ENCODE measurements around the gene TXNDC2. TPM values are rescaled to one million over a fixed set of nuclear protein-coding genes. Genes with fewer than 3 reads are reported as not detected.
"Not testable (repeated sequence)": the region's sequence is repeated elsewhere in the genome, so short reads cannot be mapped to it uniquely, and the experiment has no call there.

TXNDC2 gene
- total and polyA plus RNA-seq, 5 donors from 2014 or later, result not detected

DNA sequence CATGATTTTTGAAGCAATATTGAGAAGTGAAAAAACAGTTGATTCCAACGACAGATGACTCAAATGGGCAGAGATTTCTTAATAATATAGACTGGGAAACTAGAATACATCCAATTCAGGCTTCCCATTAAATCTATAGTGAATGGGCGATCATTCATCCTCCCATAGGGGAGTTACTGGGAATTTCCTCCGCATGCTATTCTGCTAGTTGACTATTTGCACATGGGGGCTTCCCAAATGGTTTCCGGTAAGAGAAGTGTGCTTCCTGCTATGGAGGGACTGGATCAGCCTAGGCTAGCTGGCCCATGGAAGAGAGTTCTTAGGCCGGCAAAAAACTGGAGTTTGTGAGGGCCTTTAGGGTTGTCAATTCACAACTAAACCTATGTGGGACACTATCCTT, 25.5 kb downstream of the TXNDC2 start:
- Mint-ChIP-seq H3K4me3 (no peak overlapping the region), H3K9me3 (peaks cover 0 to 4% (median 0%) of the 10 kb centered on the region in 7 donors)
- H3K4me1 ChIP-seq (ENCODE audit: control insufficient read depth, insufficient read depth, low read length, poor library complexity, severe bottlenecking), result peaks cover 18% of the 10 kb centered on the region

DNA sequence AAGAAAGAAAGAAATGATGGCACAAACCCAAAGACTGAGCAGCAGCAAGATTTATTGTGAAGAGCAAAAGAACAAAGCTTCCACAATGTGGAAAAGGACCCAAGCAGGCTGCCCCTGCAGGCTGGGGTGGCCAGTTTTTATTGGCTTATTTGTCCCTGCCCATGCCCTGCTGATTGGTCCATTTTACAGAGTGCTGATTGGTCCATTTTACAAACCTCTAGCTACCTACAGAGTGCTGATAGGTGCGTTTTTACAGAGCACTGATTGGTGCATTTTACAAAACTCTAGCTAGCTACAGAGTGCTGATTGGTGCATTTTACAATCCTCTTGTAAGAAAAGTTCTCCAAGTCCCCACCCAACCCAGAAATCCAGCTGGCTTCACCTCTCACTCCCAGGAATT, 26.5 kb downstream of the TXNDC2 start:
- H3K27ac Mint-ChIP-seq; ATAC-seq (ENCODE audit: low read depth in 2 of 2); H3K9me3 Mint-ChIP-seq; H3K4me3 ChIP-seq (ENCODE audit: low read depth, low read length); H3K36me3 Mint-ChIP-seq; DNase-seq; H3K36me3 ChIP-seq (ENCODE audit: control insufficient read depth, insufficient read depth, low read length); H3K9me3 ChIP-seq (ENCODE audit: control insufficient read depth in 2 of 2, low read length in 2 of 2); H3K27ac ChIP-seq (ENCODE audit: insufficient read depth, low read length, poor library complexity, severe bottlenecking): not testable (repeated sequence)
- Histone ChIP-seq H3K4me1 (ENCODE audit: control insufficient read depth, insufficient read depth, low read length, poor library complexity, severe bottlenecking) (peaks cover 28% of the 10 kb centered on the region), H3K27me3 (ENCODE audit: control insufficient read depth, insufficient read depth, low read length) (peaks cover 16% of the 10 kb centered on the region)
- Mint-ChIP-seq H3K4me1 (peaks cover 22 to 31% (median 27%) of the 10 kb centered on the region in 4 donors), H3K27me3 (peaks cover 26% of the 10 kb centered on the region), H3K4me3 (peak overlapping the region in 1 of 4 donors; percentile 95)

More for the DNA sequence above, 25.5 kb downstream of the TXNDC2 start:
- no peaks in the 10 kb centered on the region for H3K9me3 ChIP-seq (ENCODE audit: control insufficient read depth in 2 of 2, low read length in 2 of 2)
- no peak overlapping the region for H3K27ac ChIP-seq (ENCODE audit: insufficient read depth, low read length, poor library complexity, severe bottlenecking)
- H3K27me3 ChIP-seq (ENCODE audit: control insufficient read depth, insufficient read depth, low read length), result peaks cover 20% of the 10 kb centered on the region
- H3K36me3 ChIP-seq (ENCODE audit: control insufficient read depth, insufficient read depth, low read length), result no peaks in the 10 kb centered on the region
- H3K4me3 ChIP-seq (ENCODE audit: low read depth, low read length), result no peak overlapping the region
- DNase-seq (no peak), ATAC-seq (ENCODE audit: low read depth in 2 of 2) (no peak)
- Mint-ChIP-seq H3K27me3 (peaks cover 33% of the 10 kb centered on the region), H3K36me3 (no peaks in the 10 kb centered on the region), H3K27ac (no peak overlapping the region), H3K4me1 (peaks cover 17 to 24% (median 22%) of the 10 kb centered on the region in 4 donors)

DNA sequence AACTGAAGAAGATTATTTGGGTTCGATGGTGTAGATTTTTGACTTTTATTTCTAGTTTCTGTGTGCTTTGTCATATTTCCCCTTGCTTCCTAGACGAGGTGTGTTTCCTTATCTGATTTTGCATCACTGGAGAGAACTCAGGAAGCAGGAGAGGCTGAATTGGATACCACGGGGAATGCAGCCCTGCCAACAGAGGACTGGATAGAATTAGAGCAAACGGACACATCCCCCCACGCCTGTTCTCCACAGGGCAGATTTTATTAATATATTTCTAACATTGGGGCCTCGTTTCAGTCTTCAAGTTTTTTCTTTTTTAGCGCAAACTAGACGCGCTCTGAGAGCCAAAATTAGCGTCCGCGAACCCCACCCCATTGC, 27.4 kb downstream of the TXNDC2 start:
- Histone ChIP-seq H3K36me3 (ENCODE audit: control insufficient read depth, insufficient read depth, low read length) (no peaks in the 10 kb centered on the region), H3K9me3 (ENCODE audit: control insufficient read depth in 2 of 2, low read length in 2 of 2) (no peaks in the 10 kb centered on the region), H3K27ac (ENCODE audit: insufficient read depth, low read length, poor library complexity, severe bottlenecking) (peak overlapping the region; percentile 94), H3K27me3 (ENCODE audit: control insufficient read depth, insufficient read depth, low read length) (peaks cover 10% of the 10 kb centered on the region), H3K4me3 (ENCODE audit: low read depth, low read length) (peak overlapping the region; percentile 88), H3K4me1 (ENCODE audit: control insufficient read depth, insufficient read depth, low read length, poor library complexity, severe bottlenecking) (peaks cover 37% of the 10 kb centered on the region)
- H3K27ac Mint-ChIP-seq, result peak overlapping the region in 2 of 3 donors; percentile 93 to 95
- H3K9me3 Mint-ChIP-seq, result peaks cover 0 to 1% (median 0%) of the 10 kb centered on the region in 7 donors
- H3K27me3 Mint-ChIP-seq, result peaks cover 17% of the 10 kb centered on the region
- no peaks in the 10 kb centered on the region for H3K36me3 Mint-ChIP-seq
- ATAC-seq (ENCODE audit: low read depth in 2 of 2) (no peak), DNase-seq (no peak)
- H3K4me1 Mint-ChIP-seq, result peaks cover 22 to 31% (median 27%) of the 10 kb centered on the region in 4 donors
- H3K4me3 Mint-ChIP-seq, result peak overlapping the region; percentile 92 to 98 (median 94)

DNA sequence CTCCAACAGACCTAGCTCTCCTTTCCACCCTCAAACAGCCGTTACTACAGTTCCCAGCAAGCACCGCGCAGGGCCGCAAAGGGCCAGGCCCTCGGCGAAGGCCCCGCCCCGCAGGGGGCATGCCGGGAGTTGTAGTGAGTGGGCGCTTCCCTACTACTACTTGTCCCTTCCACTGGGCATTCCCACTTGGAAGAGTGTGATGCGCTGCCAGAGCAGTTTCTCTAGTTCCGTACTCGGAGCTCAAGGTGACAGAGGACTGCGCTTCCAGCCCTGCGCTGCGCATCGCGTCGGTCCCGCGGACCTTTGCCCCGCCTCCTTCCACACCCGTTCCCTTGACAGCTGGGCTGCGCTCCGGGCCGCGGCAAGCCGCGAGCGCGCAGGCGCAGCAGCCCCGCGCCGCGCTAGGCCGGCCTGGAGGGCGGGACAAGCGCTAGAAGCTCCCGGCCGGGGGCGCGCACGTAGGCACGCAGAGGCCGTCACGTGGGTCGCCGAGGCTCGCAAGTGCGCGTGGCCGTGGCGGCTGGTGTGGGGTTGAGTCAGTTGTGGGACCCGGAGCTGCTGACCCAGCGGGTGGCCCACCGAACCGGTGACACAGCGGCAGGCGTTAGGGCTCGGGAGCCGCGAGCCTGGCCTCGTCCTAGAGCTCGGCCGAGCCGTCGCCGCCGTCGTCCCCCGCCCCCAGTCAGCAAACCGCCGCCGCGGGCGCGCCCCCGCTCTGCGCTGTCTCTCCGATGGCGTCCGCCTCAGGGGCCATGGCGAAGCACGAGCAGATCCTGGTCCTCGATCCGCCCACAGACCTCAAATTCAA, 28.0 kb downstream of the TXNDC2 start, which contains the start of gene VAPA:
Gene VAPA (plus strand): TSS at position 491 of the 808 bp plus-strand sequence. CDS start 241 bp downstream, at position 732.
- H3K27ac ChIP-seq (ENCODE audit: insufficient read depth, low read length, poor library complexity, severe bottlenecking), result peak within 1 kb of the TSS; percentile 94
- H3K9me3 ChIP-seq (ENCODE audit: control insufficient read depth in 2 of 2, low read length in 2 of 2), result no peaks in the 10 kb centered on the region
- H3K27me3 Mint-ChIP-seq, result peaks cover 11% of the 10 kb centered on the region
- peaks cover 22 to 31% (median 27%) of the 10 kb centered on the region in 4 donors for H3K4me1 Mint-ChIP-seq
- DNase-seq (peak; percentile 89 to 98 (median 97)), ATAC-seq (ENCODE audit: low read depth in 2 of 2) (peak; percentile 85 to 87)
- H3K9me3 Mint-ChIP-seq, result peaks cover 0 to 1% (median 0%) of the 10 kb centered on the region in 7 donors
- H3K4me1 ChIP-seq (ENCODE audit: control insufficient read depth, insufficient read depth, low read length, poor library complexity, severe bottlenecking), result peaks cover 43% of the 10 kb centered on the region
- H3K4me3 Mint-ChIP-seq, result peak within 1 kb of the TSS; percentile 93 to 99 (median 96)
- no peaks in the 10 kb centered on the region for H3K36me3 ChIP-seq (ENCODE audit: control insufficient read depth, insufficient read depth, low read length)
- H3K27me3 ChIP-seq (ENCODE audit: control insufficient read depth, insufficient read depth, low read length), result peaks cover 9% of the 10 kb centered on the region
- H3K4me3 ChIP-seq (ENCODE audit: low read depth, low read length), result peak within 1 kb of the TSS; percentile 88
- H3K36me3 Mint-ChIP-seq, result no peaks in the 10 kb centered on the region
- peak within 1 kb of the TSS; percentile 93 to 97 (median 93) for H3K27ac Mint-ChIP-seq

DNA sequence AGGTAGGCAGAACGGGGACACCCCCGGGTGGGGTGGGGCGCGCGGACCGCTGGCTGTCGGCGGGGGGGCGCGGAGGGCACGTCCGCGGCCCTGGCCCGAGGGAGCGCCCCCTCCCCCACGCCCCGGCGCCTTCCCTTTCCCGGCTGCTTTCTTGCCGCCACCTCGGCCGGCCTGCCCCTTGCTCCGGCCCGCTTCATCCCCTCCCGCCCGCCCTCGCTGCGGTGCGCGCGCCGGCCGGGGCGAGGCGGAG, 28.5 kb downstream of the TXNDC2 start:
- Mint-ChIP-seq H3K27ac (peak overlapping the region in 2 of 3 donors; percentile 93 to 95), H3K4me3 (peak overlapping the region; percentile 92 to 98 (median 94)), H3K4me1 (peaks cover 22 to 31% (median 27%) of the 10 kb centered on the region in 4 donors), H3K27me3 (peaks cover 8% of the 10 kb centered on the region), H3K36me3 (no peaks in the 10 kb centered on the region), H3K9me3 (peaks cover 0 to 1% (median 0%) of the 10 kb centered on the region in 7 donors)
- peaks cover 48% of the 10 kb centered on the region for H3K4me1 ChIP-seq (ENCODE audit: control insufficient read depth, insufficient read depth, low read length, poor library complexity, severe bottlenecking)
- ATAC-seq (ENCODE audit: low read depth in 2 of 2), result no peak
- peak overlapping the region; percentile 94 for H3K27ac ChIP-seq (ENCODE audit: insufficient read depth, low read length, poor library complexity, severe bottlenecking)
- no peak for DNase-seq
- peaks cover 6% of the 10 kb centered on the region for H3K27me3 ChIP-seq (ENCODE audit: control insufficient read depth, insufficient read depth, low read length)
- no peaks in the 10 kb centered on the region for H3K9me3 ChIP-seq (ENCODE audit: control insufficient read depth in 2 of 2, low read length in 2 of 2)
- H3K4me3 ChIP-seq (ENCODE audit: low read depth, low read length), result no peak overlapping the region
- no peaks in the 10 kb centered on the region for H3K36me3 ChIP-seq (ENCODE audit: control insufficient read depth, insufficient read depth, low read length)

DNA sequence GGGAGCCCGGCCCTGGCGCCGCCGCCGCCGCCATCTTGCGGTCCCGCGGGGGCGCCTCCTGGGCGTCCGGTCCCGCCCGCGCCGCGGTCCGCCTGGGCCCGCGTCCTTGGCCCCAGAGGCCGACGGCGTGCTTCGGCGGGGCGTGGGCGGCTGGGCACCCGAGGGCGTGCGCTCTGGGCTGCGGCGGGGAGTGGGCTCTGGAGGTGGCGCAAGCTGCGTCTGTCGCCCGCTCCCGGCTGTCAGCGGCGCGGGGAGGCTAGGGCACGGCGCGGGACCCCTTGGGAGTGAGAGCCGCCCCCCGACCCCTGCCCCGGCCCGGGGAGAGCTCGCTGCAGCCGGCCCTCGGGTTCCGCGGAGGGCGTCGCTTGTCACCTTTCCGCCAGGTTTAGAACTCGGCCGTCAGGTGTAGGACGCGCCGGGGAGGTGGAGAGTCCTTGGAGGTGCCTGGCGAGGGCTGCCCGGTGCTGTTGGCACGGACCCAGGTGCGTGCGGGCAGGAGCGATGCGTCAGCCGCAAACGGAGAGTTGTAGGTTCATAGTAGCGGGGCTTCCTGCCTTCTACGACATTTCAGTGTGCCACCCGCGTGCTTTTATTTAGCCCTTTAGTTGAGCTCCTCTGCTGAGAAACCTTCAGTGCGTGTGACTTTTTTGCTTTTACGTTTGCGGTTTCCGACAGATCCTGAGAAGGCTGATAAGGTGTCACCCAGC, 29.0 kb downstream of the TXNDC2 start:
- no peaks in the 10 kb centered on the region for H3K36me3 ChIP-seq (ENCODE audit: control insufficient read depth, insufficient read depth, low read length)
- Mint-ChIP-seq H3K27ac (peak overlapping the region; percentile 89 to 97 (median 91)), H3K36me3 (no peaks in the 10 kb centered on the region), H3K4me1 (peaks cover 22 to 31% (median 27%) of the 10 kb centered on the region in 4 donors), H3K27me3 (peaks cover 5% of the 10 kb centered on the region), H3K9me3 (peaks cover 0 to 1% (median 0%) of the 10 kb centered on the region in 7 donors), H3K4me3 (peak overlapping the region; percentile 93 to 99 (median 96))
- peaks cover 3% of the 10 kb centered on the region for H3K27me3 ChIP-seq (ENCODE audit: control insufficient read depth, insufficient read depth, low read length)
- DNase-seq, result peak; percentile 69 to 87 (median 72)
- peak; percentile 6 to 14 for ATAC-seq (ENCODE audit: low read depth in 2 of 2)
- H3K4me1 ChIP-seq (ENCODE audit: control insufficient read depth, insufficient read depth, low read length, poor library complexity, severe bottlenecking), result peaks cover 53% of the 10 kb centered on the region
- H3K9me3 ChIP-seq (ENCODE audit: control insufficient read depth in 2 of 2, low read length in 2 of 2), result no peaks in the 10 kb centered on the region
- H3K4me3 ChIP-seq (ENCODE audit: low read depth, low read length), result peak overlapping the region; percentile 88
- peak overlapping the region; percentile 94 for H3K27ac ChIP-seq (ENCODE audit: insufficient read depth, low read length, poor library complexity, severe bottlenecking)

DNA sequence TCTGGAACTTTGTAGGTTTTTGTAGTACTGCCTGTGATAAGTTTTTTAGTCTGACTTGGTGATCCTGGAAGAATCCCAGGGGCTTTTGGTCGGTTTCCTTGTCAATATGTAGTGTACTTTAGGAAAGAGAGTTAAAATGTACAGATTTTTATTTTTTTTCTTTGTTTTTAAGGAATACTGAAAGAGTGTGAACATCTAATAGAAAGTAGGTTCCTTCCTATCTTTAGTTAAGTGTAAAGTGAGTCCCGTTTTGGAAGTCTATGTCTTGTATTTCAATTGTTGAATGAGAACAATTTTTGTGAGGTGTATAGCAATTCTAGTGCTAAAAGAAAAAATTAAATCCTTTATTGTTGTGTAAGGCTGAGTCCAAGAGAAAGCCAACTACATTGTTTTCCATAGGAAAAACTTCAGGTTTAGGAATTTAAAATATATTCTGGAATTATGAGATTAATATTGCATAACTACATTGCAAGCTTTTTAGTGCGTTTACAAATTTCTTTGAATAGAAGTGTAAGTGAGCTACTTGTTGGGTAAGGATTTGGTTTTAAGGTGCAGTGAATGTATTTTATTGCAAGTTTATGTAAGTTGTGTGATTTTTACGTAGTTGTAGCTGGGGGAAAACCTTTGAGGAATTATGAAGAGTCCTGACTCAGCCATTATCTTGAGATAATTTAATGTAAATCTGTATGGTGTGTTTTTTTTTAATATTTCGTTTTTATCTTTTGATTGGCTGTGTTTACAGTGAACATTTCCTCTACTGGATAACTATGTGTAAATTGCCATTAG, 29.7 kb downstream of the TXNDC2 start:
- ATAC-seq (ENCODE audit: low read depth in 2 of 2) (no peak), DNase-seq (no peak)
- peak overlapping the region; percentile 88 for H3K4me3 ChIP-seq (ENCODE audit: low read depth, low read length)
- no peaks in the 10 kb centered on the region for H3K27me3 ChIP-seq (ENCODE audit: control insufficient read depth, insufficient read depth, low read length)
- H3K4me1 ChIP-seq (ENCODE audit: control insufficient read depth, insufficient read depth, low read length, poor library complexity, severe bottlenecking), result peaks cover 60% of the 10 kb centered on the region
- H3K4me3 Mint-ChIP-seq, result peak overlapping the region; percentile 93 to 99 (median 96)
- H3K9me3 ChIP-seq (ENCODE audit: control insufficient read depth in 2 of 2, low read length in 2 of 2), result no peaks in the 10 kb centered on the region
- peak overlapping the region; percentile 89 to 97 (median 91) for H3K27ac Mint-ChIP-seq
- peaks cover 0 to 1% (median 0%) of the 10 kb centered on the region in 7 donors for H3K9me3 Mint-ChIP-seq
- peak overlapping the region; percentile 94 for H3K27ac ChIP-seq (ENCODE audit: insufficient read depth, low read length, poor library complexity, severe bottlenecking)
- no peaks in the 10 kb centered on the region for H3K36me3 ChIP-seq (ENCODE audit: control insufficient read depth, insufficient read depth, low read length)
- peaks cover 22 to 31% (median 27%) of the 10 kb centered on the region in 4 donors for H3K4me1 Mint-ChIP-seq
- H3K27me3 Mint-ChIP-seq, result no peaks in the 10 kb centered on the region
- no peaks in the 10 kb centered on the region for H3K36me3 Mint-ChIP-seq

Measured in CD4-positive, CD25-positive, alpha-beta regulatory T cell (primary cell).